GM19099 (cell line): ENCODE data around the gene EHMT1.

Experiments
- POLR2A ChIP-seq: IDR thresholded peaks from 3 replicates; pipeline ENCODE4 v1.6.1; 2011; ENCODE audit warnings: low read depth; ENCODE audit not compliant: insufficient read length; ENCODE audit errors: extremely low read depth

Gene EHMT1

DNA sequence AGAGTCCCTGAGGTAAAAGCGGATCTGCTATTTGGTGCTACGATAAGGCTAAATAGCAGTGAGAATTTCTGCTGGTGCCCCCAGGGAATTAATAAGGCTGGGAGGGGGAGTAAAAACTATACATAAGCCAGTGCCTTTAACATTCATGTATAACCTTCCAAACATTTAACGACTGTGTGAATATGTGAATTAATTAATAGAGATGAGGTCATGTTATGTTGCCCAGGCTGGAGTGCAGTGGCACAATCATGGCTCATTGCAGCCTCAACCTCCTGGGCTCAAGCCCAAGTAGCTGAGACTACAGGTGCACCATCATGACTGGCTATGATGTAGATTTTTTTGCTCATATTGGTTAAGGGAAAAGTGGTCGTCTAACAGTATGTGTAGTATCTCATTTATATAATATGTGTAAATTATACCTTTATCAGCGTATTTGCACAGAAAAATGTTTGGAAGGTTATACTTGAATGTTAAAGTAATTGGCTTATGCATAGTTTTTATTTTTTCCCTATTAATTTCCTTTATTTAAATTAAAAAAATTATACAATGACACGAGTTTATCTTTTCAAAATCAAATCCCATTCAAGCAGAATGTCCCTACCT lies 64.6 kb downstream of the EHMT1 start:
- TF ChIP-seq POLR2A: no peak

- no peak for TF ChIP-seq POLR2A
Observed at GRCh38 chr9:137685035-137685740, 66.4 kb downstream of the EHMT1 start.

- no peak for TF ChIP-seq POLR2A
Observed at GRCh38 chr9:137685741-137686420, 67.1 kb downstream of the EHMT1 start.

DNA sequence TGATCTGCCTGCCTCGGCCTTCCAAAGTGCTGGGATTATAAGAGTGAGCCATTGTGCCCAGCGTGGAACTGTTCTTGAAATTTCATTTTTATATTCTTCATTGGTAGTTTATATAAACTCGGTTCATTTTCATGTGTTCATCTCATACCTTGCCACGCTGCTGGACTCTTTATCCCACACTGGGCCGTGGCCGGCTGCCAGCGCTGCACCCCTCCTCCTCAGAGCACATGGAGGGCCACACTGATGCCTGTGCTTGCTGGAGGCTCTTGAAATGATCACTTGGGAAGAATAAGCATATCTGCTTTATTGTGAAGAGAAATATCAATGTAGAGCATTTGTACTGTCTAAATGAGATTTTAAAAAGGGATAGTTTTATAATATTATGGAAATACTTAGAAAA lies 69.5 kb downstream of the EHMT1 start:
- no peak for TF ChIP-seq POLR2A

DNA sequence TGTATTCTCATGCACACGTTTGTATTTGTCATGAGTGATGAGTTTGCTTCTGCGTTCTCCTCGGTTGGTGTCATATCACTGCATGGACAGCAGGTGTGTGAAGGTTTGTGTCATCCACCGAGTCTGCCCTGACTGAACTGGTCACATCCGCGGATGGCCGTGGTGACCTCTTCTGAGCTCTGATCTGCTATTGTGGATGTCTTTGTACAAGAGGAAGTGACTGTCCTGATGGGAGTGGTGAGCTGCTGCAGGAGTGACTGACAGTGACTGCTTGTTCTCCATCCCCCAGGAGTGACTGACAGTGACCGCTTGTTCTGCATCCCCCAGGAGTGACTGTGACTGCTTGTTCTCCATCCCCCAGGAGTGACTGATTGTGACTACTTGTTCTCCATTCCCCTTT lies 69.9 kb downstream of the EHMT1 start:
- TF ChIP-seq POLR2A: no peak

GRCh38 chr9:137689745-137690529 lies 71.1 kb downstream of the EHMT1 start:
- no peak for TF ChIP-seq POLR2A

GRCh38 chr9:137690930-137691645 lies 72.3 kb downstream of the EHMT1 start:
- no peak for TF ChIP-seq POLR2A

- no peak for TF ChIP-seq POLR2A
Observed at GRCh38 chr9:137691646-137692351, 73.0 kb downstream of the EHMT1 start.

GRCh38 chr9:137694236-137694959 lies 75.6 kb downstream of the EHMT1 start:
- TF ChIP-seq POLR2A: no peak

DNA sequence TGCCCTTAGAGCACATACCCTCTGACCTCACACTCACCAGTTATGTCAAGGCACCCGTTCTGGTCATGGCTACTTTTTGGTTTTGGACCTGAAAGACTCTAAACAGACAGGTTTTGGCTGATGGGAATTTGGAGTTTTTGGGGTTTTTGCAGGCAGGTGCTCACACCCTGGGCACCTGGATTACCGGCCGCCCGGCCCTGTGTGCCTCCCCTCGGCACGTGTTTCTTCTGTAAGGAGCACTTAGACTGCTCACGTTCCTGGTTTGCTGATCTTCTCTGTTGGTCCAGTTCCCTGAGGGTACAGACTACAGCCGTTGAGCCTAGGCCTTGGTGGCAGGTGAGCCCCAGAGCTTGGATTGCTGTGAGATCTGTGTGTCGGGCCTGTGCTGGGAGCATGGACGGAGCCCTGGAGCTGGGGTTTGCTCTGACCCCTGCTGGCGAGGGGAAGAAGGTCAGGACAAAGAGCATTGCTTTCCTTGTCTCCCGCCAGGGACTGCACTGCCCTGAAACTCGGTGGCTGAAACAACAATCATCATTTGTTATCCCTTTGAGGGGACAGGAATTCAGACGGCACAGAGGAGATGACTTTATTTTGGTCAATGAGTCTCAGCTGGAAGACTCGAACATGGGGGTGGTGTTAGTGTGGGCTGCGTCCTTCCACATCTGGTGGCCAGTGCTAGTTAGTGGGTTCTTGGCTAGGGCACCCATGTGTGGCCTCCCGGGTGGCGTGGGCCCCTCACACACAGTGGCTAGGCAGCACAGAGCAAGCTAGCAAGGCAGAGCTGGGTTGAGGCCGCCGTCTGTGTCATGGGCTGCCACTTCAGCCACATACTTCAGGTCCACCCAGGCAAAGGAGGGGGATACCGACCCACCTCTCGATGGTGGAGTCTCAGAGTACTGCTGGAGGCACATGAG lies 76.4 kb downstream of the EHMT1 start:
- no peak for TF ChIP-seq POLR2A

DNA sequence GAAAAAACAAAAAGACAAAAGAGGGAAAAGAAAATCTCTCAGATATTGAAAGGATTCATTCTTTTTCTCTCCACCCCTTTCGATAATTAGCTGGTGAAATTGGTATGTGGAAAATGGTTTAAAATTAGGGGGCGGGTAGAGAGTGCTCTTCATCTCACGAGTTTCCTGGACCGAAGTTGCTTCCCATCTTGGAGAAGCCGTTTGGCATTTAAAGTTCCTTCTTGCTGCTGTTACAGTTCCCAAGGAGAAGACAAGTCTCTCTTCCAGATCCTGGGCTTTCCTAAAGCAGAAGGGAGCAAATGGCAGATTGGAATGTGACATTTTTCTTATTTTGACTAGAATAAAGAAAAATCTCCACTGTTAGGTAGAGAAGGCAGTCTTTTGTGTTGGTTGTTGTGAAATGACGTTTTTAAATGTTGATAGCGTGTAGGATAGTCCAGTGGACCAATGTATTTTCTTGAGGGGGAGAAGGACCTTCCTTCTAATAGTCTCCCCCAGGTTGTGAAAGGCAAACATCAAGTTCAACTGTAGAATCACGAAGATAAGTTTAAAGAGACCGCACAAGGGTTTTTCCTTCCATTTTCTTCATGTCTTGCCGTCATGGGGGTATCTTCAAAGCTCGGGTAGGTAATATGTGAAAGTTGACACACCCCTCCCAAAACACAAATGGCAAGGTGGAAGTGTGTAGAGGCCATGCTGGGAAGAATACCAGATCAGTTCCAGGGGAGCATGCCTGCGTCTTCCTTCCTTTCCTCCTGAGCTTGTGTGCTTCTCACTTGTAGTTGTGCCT lies 77.5 kb downstream of the EHMT1 start:
- TF ChIP-seq POLR2A: no peak

- TF ChIP-seq POLR2A: no peak
Observed at GRCh38 chr9:137697193-137697592, 78.4 kb downstream of the EHMT1 start.

DNA sequence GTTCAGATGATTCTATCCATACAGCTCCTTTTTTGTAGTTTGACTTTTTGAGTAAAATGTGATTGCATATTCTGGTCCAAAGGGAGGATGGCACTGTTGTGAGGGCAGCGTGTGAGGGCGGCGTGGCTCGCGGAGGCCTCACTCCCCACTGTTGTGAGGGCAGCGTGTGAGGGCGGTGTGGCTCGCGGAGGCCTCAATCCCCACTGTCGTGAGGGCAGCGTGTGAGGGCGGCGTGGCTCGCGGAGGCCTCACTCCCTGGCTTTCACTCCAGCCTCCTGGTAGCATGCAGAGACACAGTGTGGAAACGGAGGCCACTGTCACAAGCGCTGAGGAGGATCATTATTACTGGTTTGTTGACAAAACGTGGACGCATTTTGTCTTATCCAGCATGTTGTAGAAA lies 79.0 kb downstream of the EHMT1 start:
- TF ChIP-seq POLR2A: no peak
